Transverse colon (tissue), 4 donors: ENCODE data around the gene RFPL2. TPM values are rescaled to one million over a fixed set of nuclear protein-coding genes. Genes with fewer than 3 reads are reported as not detected.

Experiments
- DNase-seq: peaks from one replicate; pipeline ENCODE4 v3.0.0-alpha.2; 2019
- H3K27ac ChIP-seq, 4 donors: fragments of 200-600 bp; sonication (generic); 2 replicates each; pipeline ENCODE4 v1.5.1; 2016 to 2018; ENCODE audit warnings: inconsistent platforms in 4 of 4
- H3K27me3 ChIP-seq: fragments of 200-600 bp; sonication (generic); 2 replicates; pipeline ENCODE4 v1.5.1; 2017; ENCODE audit warnings: inconsistent platforms
- H3K36me3 ChIP-seq, 4 donors: fragments of 200-600 bp; sonication (generic); 2 replicates each; pipeline ENCODE4 v1.5.1; 2017 to 2019; ENCODE audit warnings: inconsistent platforms in 4 of 4
- H3K4me1 ChIP-seq, 4 donors: fragments of 200-600 bp; sonication (generic); 2 replicates each; pipeline ENCODE4 v1.5.1; 2017 to 2020; ENCODE audit warnings: inconsistent platforms in 4 of 4
- H3K4me3 ChIP-seq, 4 donors: fragments of 200-600 bp; sonication (generic); 1 replicate in 1 of 4; 2 replicates in 3 of 4; pipeline versions ENCODE4 v1.5.1 to v1.6.1; 2017 to 2019; ENCODE audit warnings: inconsistent platforms in 4 of 4
- H3K9me3 ChIP-seq, 2 donors: fragments of 200-600 bp; sonication (generic); 2 replicates each; pipeline ENCODE4 v1.5.1; 2017 to 2019; ENCODE audit warnings: inconsistent platforms in 2 of 2
- EP300 ChIP-seq: sonication (generic); formaldehyde crosslinking; IDR thresholded peaks from one replicate; pipeline ENCODE4 v1.6.1; 2017; ENCODE audit warnings: antibody characterized with exemption, low read depth
- POLR2A ChIP-seq: fragments of 450-650 bp; IDR thresholded peaks from one replicate; pipeline ENCODE4 v1.6.1; 2016; ENCODE audit warnings: antibody characterized with exemption, mild to moderate bottlenecking, moderate library complexity
- POLR2AphosphoS5 ChIP-seq, 3 donors: sonication (generic); formaldehyde crosslinking; IDR thresholded peaks; one replicate each; pipeline ENCODE4 v1.6.1; 2016; ENCODE audit warnings: antibody characterized with exemption in 3 of 3
- WGBS, 2 donors: methylation state at CpG; one replicate each; pipeline ENCODE4 v1.1.5; 2018; ENCODE audit warnings: low coverage in 1 of 2; 5-methylcytosine and 5-hydroxymethylcytosine counted together
- in situ Hi-C, 4 donors: fragments of 200-750 bp; cut with MboI; loops; one replicate each; pipeline versions ENCODE4 v1.15.0 to v1.15.1; 2017; ENCODE audit warnings: low sequenced_read_pairs in 3 of 4, low pct_ligation_motif_present in 1 of 4, low pct_unique_long_range_greater_than_20kb in 1 of 4
- intact Hi-C: fragments of 100-400 bp; cut with DNase I; formaldehyde crosslinking; loops from one replicate; pipeline ENCODE4 v1.15.1; 2023; ENCODE audit warnings: low total_unique reads
- total RNA-seq, 4 donors: library from RNA; depleted of rRNA; stranded (reverse); fragments of >200 nt; gene quantifications; one replicate each; pipeline ENCODE4 v1.1.0, GENCODE V29; 2016
- TF ChIP-seq, protein P1 (sequence below), 5 experiments: fragments of 200-600 bp in 3 of 5; fragments of 450-650 bp in 2 of 5; sonication (generic) in 3 of 5; IDR thresholded peaks; 1 replicate in 2 of 5; 2 replicates in 3 of 5; pipeline ENCODE4 v1.5.1; 2016 to 2017; ENCODE audit warnings: antibody characterized with exemption in 5 of 5, inconsistent platforms in 3 of 5, mild to moderate bottlenecking in 2 of 5, moderate library complexity in 1 of 5

Gene RFPL2
- not detected for total RNA-seq

DNA sequence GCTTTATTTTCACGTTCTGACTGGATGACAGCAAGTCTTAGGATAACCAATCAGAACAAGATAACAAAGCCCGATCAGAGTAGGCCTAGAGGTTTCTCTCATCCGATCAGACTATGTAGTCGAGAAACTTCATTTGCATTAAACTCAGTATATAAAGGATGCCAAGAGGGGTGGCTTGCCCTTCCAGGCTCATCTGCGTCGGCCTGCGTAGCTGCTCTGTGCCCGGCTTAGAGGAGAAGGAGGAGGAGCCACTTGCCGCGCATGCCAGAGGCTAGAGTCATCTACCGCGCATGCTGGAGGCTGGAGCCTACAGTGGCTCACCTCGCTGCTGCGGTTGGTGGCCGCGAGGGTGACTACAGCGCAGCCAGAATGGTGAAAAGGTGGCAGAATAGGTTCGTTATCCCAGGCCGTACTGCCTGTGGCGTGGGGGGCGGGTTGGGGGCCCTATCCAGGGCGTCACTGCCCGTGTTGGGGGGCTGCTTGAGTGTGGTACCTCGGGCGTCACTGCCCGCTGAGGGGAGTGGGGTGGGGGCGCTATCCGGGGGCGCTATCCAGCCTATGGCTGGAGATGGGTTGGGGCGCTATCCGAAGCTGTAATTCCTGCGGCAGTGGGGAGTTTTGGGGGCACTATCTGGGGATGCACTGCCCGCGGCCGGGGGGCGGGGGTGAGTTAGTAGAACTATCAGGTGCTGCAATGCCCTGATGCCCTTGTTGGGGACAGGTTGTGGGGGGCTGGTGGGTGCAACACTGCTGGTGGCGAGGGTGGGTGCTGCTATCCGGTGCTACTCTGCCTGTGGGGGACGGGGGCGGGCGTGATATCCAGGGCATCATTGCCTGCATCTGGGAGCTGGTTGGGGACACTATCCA is at the start of gene RFPL2:
RFPL2 (minus strand) TSS at position 218 of the 867 bp plus-strand sequence. CDS start 2,622 bp downstream, outside the sequence.
- Histone ChIP-seq H3K27me3 (peaks cover 29% of the 10 kb centered on the region), H3K36me3 (no peaks in the 10 kb centered on the region), H3K4me1 (peaks cover 0 to 12% (median 7%) of the 10 kb centered on the region in 4 donors), H3K27ac (no peak within 1 kb of the TSS), H3K4me3 (peak within 1 kb of the TSS in 1 of 4 donors; percentile 22), H3K9me3 (no peaks in the 10 kb centered on the region)
- intact Hi-C loops (no loop called here), in situ Hi-C loops (no loop called here)
- peak; percentile 32 for DNase-seq
- no peak for TF ChIP-seq POLR2A
- TF ChIP-seq POLR2AphosphoS5 (IDR thresholded peaks at IDR 0.05): no peak
- no peak for TF ChIP-seq EP300
- WGBS, 2 donors: 38 to 65% methylated on average over 2 to 41 of the region's 41 CpGs

DNA sequence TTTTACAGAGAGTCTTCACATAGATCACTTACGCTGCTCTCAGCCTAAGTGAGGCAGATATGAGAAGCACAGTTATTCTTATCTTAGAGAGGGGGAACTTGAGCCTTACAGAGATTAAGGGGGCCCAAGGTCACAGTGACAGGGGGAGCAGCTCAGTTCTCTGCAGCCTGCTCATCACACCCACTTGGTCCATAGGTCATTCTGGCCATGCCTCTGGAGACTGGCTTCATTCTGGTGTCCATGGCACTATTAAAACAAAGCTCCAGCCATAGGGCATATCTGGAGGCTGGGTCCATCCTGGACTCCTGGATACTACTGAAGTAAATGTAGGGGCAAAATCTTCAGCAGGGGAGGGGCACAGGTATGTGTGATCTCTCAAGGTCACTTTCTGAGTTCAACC is 44.4 kb upstream of the RFPL2 start:
- Histone ChIP-seq H3K27me3 (no peaks in the 10 kb centered on the region), H3K4me3 (no peak overlapping the region), H3K9me3 (no peaks in the 10 kb centered on the region), H3K4me1 (peaks cover 0 to 6% (median 0%) of the 10 kb centered on the region in 4 donors), H3K36me3 (no peaks in the 10 kb centered on the region), H3K27ac (no peak overlapping the region)
- intact Hi-C loops (no loop called here), in situ Hi-C loops (no loop called here)
- no peak for TF ChIP-seq POLR2A
- no peak for TF ChIP-seq EP300
- TF ChIP-seq, protein P1, sequence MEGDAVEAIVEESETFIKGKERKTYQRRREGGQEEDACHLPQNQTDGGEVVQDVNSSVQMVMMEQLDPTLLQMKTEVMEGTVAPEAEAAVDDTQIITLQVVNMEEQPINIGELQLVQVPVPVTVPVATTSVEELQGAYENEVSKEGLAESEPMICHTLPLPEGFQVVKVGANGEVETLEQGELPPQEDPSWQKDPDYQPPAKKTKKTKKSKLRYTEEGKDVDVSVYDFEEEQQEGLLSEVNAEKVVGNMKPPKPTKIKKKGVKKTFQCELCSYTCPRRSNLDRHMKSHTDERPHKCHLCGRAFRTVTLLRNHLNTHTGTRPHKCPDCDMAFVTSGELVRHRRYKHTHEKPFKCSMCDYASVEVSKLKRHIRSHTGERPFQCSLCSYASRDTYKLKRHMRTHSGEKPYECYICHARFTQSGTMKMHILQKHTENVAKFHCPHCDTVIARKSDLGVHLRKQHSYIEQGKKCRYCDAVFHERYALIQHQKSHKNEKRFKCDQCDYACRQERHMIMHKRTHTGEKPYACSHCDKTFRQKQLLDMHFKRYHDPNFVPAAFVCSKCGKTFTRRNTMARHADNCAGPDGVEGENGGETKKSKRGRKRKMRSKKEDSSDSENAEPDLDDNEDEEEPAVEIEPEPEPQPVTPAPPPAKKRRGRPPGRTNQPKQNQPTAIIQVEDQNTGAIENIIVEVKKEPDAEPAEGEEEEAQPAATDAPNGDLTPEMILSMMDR (IDR thresholded peaks at IDR 0.05): no peak
- TF ChIP-seq POLR2AphosphoS5 (IDR thresholded peaks at IDR 0.05): no peak
- DNase-seq: no peak
- 73 to 91% methylated on average over 1 of the region's 1 CpG for WGBS, 2 donors

DNA sequence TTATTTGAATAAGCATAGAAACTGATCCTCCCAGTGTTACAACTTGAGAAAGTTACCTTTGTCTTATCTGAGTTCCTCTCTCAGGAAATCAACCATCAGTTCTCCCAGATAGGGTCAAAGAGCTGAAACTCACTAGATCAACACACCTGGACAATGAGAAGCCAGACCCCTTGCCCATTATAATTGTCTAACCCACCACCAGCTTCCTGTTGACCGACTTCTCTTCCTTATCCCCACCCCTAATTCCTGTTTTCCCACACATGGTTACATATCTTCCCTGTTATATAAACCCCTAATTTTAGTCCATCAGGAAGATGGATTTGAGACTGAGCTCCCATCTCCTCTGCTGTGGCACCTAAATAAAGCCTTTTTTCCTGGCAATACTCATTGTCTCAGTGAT is 43.4 kb upstream of the RFPL2 start:
- H3K4me1 ChIP-seq: peaks cover 0 to 6% (median 0%) of the 10 kb centered on the region in 4 donors
- 44 to 50% methylated on average over 1 of the region's 1 CpG for WGBS, 2 donors
- no peak for TF ChIP-seq POLR2A
- TF ChIP-seq, protein P1 (IDR thresholded peaks at IDR 0.05): no peak
- TF ChIP-seq EP300: no peak
- TF ChIP-seq POLR2AphosphoS5 (IDR thresholded peaks at IDR 0.05): no peak

DNA sequence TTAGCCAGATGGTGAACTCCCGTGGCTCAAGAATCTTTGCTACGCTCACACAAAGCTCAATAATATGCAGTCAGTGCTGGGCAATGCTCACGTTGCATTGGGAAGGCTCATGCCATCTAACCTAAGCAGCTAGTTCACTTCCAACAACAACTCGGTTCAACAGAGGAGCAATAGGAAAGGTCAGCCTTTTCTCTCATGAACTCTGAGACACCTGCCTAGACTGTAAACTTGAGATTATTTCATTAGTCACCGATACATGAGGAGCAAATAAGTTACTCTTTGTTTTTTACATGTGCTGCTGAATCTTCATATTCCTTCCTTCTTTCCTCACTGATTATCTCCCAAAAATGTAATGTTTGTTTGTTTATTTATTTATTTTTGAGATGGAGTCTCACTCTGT is 41.3 kb upstream of the RFPL2 start:
- 80 to 85% methylated on average over 5 of the region's 5 CpGs for WGBS, 2 donors
- no peaks in the 10 kb centered on the region for H3K9me3 ChIP-seq
- no peak for DNase-seq
- in situ Hi-C loops: no loop called here
- peaks cover 0 to 6% (median 0%) of the 10 kb centered on the region in 4 donors for H3K4me1 ChIP-seq
- H3K27ac ChIP-seq: no peak overlapping the region
- H3K4me3 ChIP-seq: no peak overlapping the region
- intact Hi-C loops: no loop called here
- no peaks in the 10 kb centered on the region for H3K27me3 ChIP-seq
- H3K36me3 ChIP-seq: no peaks in the 10 kb centered on the region
- TF ChIP-seq POLR2AphosphoS5 (IDR thresholded peaks at IDR 0.05): no peak
- TF ChIP-seq EP300: no peak
- no peak for TF ChIP-seq POLR2A
- TF ChIP-seq, protein P1 (IDR thresholded peaks at IDR 0.05): no peak

More for the DNA sequence above, 43.4 kb upstream of the RFPL2 start:
- no peak overlapping the region for H3K27ac ChIP-seq
- no peak for DNase-seq
- H3K9me3 ChIP-seq: no peaks in the 10 kb centered on the region
- H3K4me3 ChIP-seq: no peak overlapping the region
- H3K27me3 ChIP-seq: no peaks in the 10 kb centered on the region
- intact Hi-C loops: no loop called here
- H3K36me3 ChIP-seq: no peaks in the 10 kb centered on the region
- in situ Hi-C loops: no loop called here
